Sigmoid colon (tissue), 7 donors: ENCODE measurements around the gene CEP20. TPM values are rescaled to one million over a fixed set of nuclear protein-coding genes. Genes with fewer than 3 reads are reported as not detected.
"Not testable (repeated sequence)": the region's sequence is repeated elsewhere in the genome, so short reads cannot be mapped to it uniquely, and the experiment has no call there.

Experiments used
- DNase-seq: peaks from one replicate; pipeline ENCODE4 v3.0.0-alpha.2; 2019
- H3K27ac ChIP-seq, 4 donors: fragments of 200-600 bp; sonication (generic); one replicate each; pipeline ENCODE4 v1.5.1; 2016 to 2019; ENCODE audit warnings: mild to moderate bottlenecking in 1 of 4
- H3K27me3 ChIP-seq, 3 donors: fragments of 200-600 bp; sonication (generic); one replicate each; pipeline ENCODE4 v1.5.1; 2019; ENCODE audit warnings: mild to moderate bottlenecking in 1 of 3
- H3K36me3 ChIP-seq, 4 donors: fragments of 200-600 bp; sonication (generic); one replicate each; pipeline ENCODE4 v1.5.1; 2016 to 2019
- H3K4me1 ChIP-seq, 4 donors: fragments of 200-600 bp; sonication (generic); one replicate each; pipeline ENCODE4 v1.5.1; 2017 to 2019
- H3K4me3 ChIP-seq, 4 donors: fragments of 200-600 bp; sonication (generic); one replicate each; pipeline ENCODE4 v1.5.1; 2017 to 2019; ENCODE audit warnings: mild to moderate bottlenecking in 2 of 4, moderate library complexity in 1 of 4
- H3K9me3 ChIP-seq, 4 donors: fragments of 200-600 bp in 3 of 4; sonication (generic) in 3 of 4; one replicate each; pipeline versions ENCODE4 v1.5.1 to v1.6.1; 2013 to 2019
- CTCF ChIP-seq, 4 experiments: fragments of 450-650 bp in 3 of 4; fragments of 200-600 bp in 1 of 4; IDR thresholded peaks; one replicate each; pipeline ENCODE4 v1.5.1; 2016 to 2019; ENCODE audit warnings: antibody characterized with exemption in 4 of 4, mild to moderate bottlenecking in 3 of 4, moderate library complexity in 2 of 4
- EP300 ChIP-seq, 4 donors: sonication (generic); formaldehyde crosslinking; IDR thresholded peaks; one replicate each; pipeline ENCODE4 v1.6.1; 2017; ENCODE audit warnings: antibody characterized with exemption in 4 of 4
- POLR2A ChIP-seq, 2 donors: fragments of 450-650 bp; IDR thresholded peaks; one replicate each; pipeline ENCODE4 v1.6.1; 2016; ENCODE audit warnings: antibody characterized with exemption in 2 of 2, mild to moderate bottlenecking in 2 of 2, moderate library complexity in 2 of 2
- POLR2AphosphoS5 ChIP-seq, 4 donors: sonication (generic); formaldehyde crosslinking; IDR thresholded peaks; one replicate each; pipeline ENCODE4 v1.6.1; 2017; ENCODE audit warnings: antibody characterized with exemption in 4 of 4
- WGBS, 2 donors: extraction: QIAGEN DNeasy Blood & Tissue Kit; methylation state at CpG; one replicate each; pipeline ENCODE4 v1.1.7; 2013; 5-methylcytosine and 5-hydroxymethylcytosine counted together
- intact Hi-C: fragments of 100-400 bp; cut with DNase I; formaldehyde crosslinking; loops from one replicate; pipeline ENCODE4 v1.15.1; 2023
- polyA plus RNA-seq, 3 donors: library from polyadenylated mRNA; stranded (reverse); fragments of 200-250 nt; gene quantifications; one replicate each; pipeline ENCODE4 v1.2.3, GENCODE V29; 2013
- total RNA-seq, 4 donors: library from RNA; depleted of rRNA; stranded (reverse); fragments of >200 nt; gene quantifications; one replicate each; pipeline ENCODE4 v1.1.0, GENCODE V29; 2016
- donor health status: healthy with polysubstance abuse.
- donor health status: Bipolar disorder and iron deficiency.
- donor health status: healthy.

CEP20 gene
- total and polyA plus RNA-seq, 7 donors, result 23.9 to 44.2 (median 31.6) TPM

GRCh38 chr16:15928261-15929104 lies 40.1 kb upstream of the CEP20 start:
- Histone ChIP-seq H3K9me3 (no peaks in the 10 kb centered on the region), H3K4me1 (no peaks in the 10 kb centered on the region), H3K27ac (no peak overlapping the region), H3K27me3 (no peaks in the 10 kb centered on the region), H3K4me3 (no peak overlapping the region), H3K36me3 (no peaks in the 10 kb centered on the region)
- intact Hi-C loops, result no loop called here
- WGBS, 2 donors, result 64 to 87% methylated on average over 18 of the region's 18 CpGs
- TF ChIP-seq POLR2A (IDR thresholded peaks at IDR 0.05), result no peak
- TF ChIP-seq POLR2AphosphoS5 (IDR thresholded peaks at IDR 0.05), result no peak
- TF ChIP-seq EP300 (IDR thresholded peaks at IDR 0.05), result no peak
- TF ChIP-seq CTCF (IDR thresholded peaks at IDR 0.05), result no peak
- peak; percentile 26 for DNase-seq

- Histone ChIP-seq H3K27ac (no peak overlapping the region), H3K9me3 (no peaks in the 10 kb centered on the region), H3K4me3 (no peak overlapping the region), H3K36me3 (no peaks in the 10 kb centered on the region), H3K27me3 (no peaks in the 10 kb centered on the region), H3K4me1 (no peaks in the 10 kb centered on the region)
- WGBS, 2 donors, result 84 to 94% methylated on average over 9 of the region's 9 CpGs
- intact Hi-C loops, result no loop called here
- DNase-seq, result no peak
- TF ChIP-seq POLR2A (IDR thresholded peaks at IDR 0.05) (no peak), EP300 (IDR thresholded peaks at IDR 0.05) (no peak), CTCF (IDR thresholded peaks at IDR 0.05) (no peak), POLR2AphosphoS5 (IDR thresholded peaks at IDR 0.05) (no peak)
These were observed 37.2 kb upstream of the CEP20 start for GRCh38 chr16:15925631-15926030.

- no peak for DNase-seq
- no peaks in the 10 kb centered on the region for H3K36me3 ChIP-seq
- intact Hi-C loops, result no loop called here
- H3K4me3 ChIP-seq, result no peak overlapping the region
- no peak overlapping the region for H3K27ac ChIP-seq
- no peaks in the 10 kb centered on the region for H3K4me1 ChIP-seq
- H3K27me3 ChIP-seq, result no peaks in the 10 kb centered on the region
- 91 to 94% methylated on average over 13 of the region's 13 CpGs for WGBS, 2 donors
- no peaks in the 10 kb centered on the region for H3K9me3 ChIP-seq
- no peak for TF ChIP-seq EP300 (IDR thresholded peaks at IDR 0.05)
- no peak for TF ChIP-seq POLR2AphosphoS5 (IDR thresholded peaks at IDR 0.05)
- TF ChIP-seq CTCF (IDR thresholded peaks at IDR 0.05), result no peak
- no peak for TF ChIP-seq POLR2A (IDR thresholded peaks at IDR 0.05)
These were observed 36.6 kb upstream of the CEP20 start for GRCh38 chr16:15924996-15925395.

GRCh38 chr16:15919331-15919730 lies 30.9 kb upstream of the CEP20 start:
- intact Hi-C loops, result no loop called here
- H3K4me3 ChIP-seq, result no peak overlapping the region
- TF ChIP-seq POLR2A (IDR thresholded peaks at IDR 0.05) (no peak), CTCF (IDR thresholded peaks at IDR 0.05) (no peak), EP300 (IDR thresholded peaks at IDR 0.05) (no peak), POLR2AphosphoS5 (IDR thresholded peaks at IDR 0.05) (no peak)
- no peak for DNase-seq
- no peaks in the 10 kb centered on the region for H3K36me3 ChIP-seq
- no peaks in the 10 kb centered on the region for H3K9me3 ChIP-seq
- no peaks in the 10 kb centered on the region for H3K4me1 ChIP-seq
- no peak overlapping the region for H3K27ac ChIP-seq
- H3K27me3 ChIP-seq, result no peaks in the 10 kb centered on the region
- WGBS, 2 donors, result 95 to 96% methylated on average over 6 of the region's 6 CpGs

GRCh38 chr16:15918314-15918713 lies 29.9 kb upstream of the CEP20 start:
- 89 to 92% methylated on average over 3 of the region's 3 CpGs for WGBS, 2 donors
- intact Hi-C loops, DNase-seq, H3K27me3 ChIP-seq, H3K36me3 ChIP-seq, H3K27ac ChIP-seq, H3K9me3 ChIP-seq, H3K4me1 ChIP-seq, H3K4me3 ChIP-seq: not testable (repeated sequence)
